ENCODE data around the gene BCAS1. TPM values are rescaled to one million over a fixed set of nuclear protein-coding genes. Genes with fewer than 3 reads are reported as not detected.

Gene BCAS1
- total RNA-seq, 1 experiment from 2014 or later = 0.17 TPM

DNA sequence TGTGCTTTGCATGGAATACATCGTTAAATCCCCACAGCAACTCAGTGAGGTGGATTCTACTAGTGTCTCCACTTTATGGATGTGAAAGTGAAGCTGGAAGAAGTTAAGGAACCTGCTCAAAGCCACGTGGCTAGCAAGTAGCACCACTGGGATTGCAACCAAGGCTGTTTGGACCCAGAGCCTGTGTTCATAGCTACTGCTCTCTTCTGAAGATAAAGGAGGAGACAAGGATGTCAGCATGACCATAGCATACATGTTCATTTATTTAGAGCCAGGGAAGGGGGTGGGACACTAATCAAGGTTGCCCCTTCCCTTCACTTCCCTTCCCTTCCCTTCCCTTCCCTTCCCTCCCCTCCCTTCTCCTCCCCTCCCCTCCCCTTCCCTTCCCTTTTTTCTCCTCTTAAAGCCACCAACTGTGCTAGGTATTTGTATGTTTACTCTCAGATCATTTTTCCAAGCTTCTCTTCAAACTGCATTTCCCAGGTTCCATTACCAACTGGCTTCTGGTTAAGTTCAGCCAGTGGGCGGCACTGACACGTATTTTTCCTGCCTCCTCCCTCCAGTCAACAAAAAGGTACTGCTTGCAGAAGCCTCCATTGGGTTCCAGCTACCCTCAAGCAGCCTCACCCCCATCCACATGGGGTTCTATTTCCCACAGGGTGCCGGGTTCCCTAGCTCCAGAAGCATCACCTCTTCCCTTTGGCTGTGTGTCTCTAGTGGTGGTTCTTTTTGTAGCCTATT, 134.9 kb downstream of the BCAS1 start:
- H3K79me2 ChIP-seq (ENCODE audit: insufficient read depth, low read length) = no peaks in the 10 kb centered on the region
- intact Hi-C loops (cut with micrococcal nuclease) = no loop called here
- H3K4me3 ChIP-seq (replicated peaks in 1 of 2; ENCODE audit: low read depth in 1 of 2, low read length in 2 of 2) = no peak overlapping the region
- no peak overlapping the region for H3K9ac ChIP-seq (ENCODE audit: low read length)
- CTCF ChIA-PET = interaction anchor here (1.0 to 2.0 kb wide), 2 partner anchors 356 to 727 kb away, joined by 3 to 5 read pairs; no protein-coding TSS in a partner anchor
- ATAC-seq (no peak), DNase-seq (ENCODE audit: low read depth, low spot score) (no peak)
- RAD21 ChIA-PET (ENCODE audit: low non-redundant PET in 1 of 2, low total read pairs in 2 of 2, uncharacterized antibody in 2 of 2, unreplicated experiment in 2 of 2) = no interaction called here
- BruUV-seq (replicated peaks) = no TSS peak
- no peaks in the 10 kb centered on the region for H3K9me3 ChIP-seq (ENCODE audit: control insufficient read depth in 1 of 2, insufficient read depth in 1 of 2, low read depth in 1 of 2, low read length in 2 of 2)
- POLR2A ChIA-PET = interaction anchor here (0.8 kb wide), 1 partner anchor 182 kb away, joined by 3 read pairs; no protein-coding TSS in a partner anchor
- no peaks in the 10 kb centered on the region for H4K20me1 ChIP-seq (ENCODE audit: insufficient read depth)
- no peaks in the 10 kb centered on the region for H3K36me3 ChIP-seq (ENCODE audit: control insufficient read depth in 1 of 2, insufficient read depth in 2 of 2, low read length in 2 of 2)
- H3K27me3 ChIP-seq (ENCODE audit: insufficient read depth, low read length) = no peaks in the 10 kb centered on the region
- no peak overlapping the region for H3K27ac ChIP-seq (ENCODE audit: low read depth, low read length)
- H3K9me2 ChIP-seq (ENCODE audit: insufficient read depth) = no peaks in the 10 kb centered on the region
- TF ChIP-seq ZFX (IDR thresholded peaks at IDR 0.05) = no peak
- no peak for TF ChIP-seq JUND (IDR thresholded peaks at IDR 0.05)
- TF ChIP-seq SP1 (IDR thresholded peaks at IDR 0.05; ENCODE audit: low read depth) = no peak
- no peak for TF ChIP-seq SRF (IDR thresholded peaks at IDR 0.05; ENCODE audit: low read depth)
- TF ChIP-seq EZH2 (IDR thresholded peaks at IDR 0.05) = no peak
- no peak for TF ChIP-seq TCF7L2 (IDR thresholded peaks at IDR 0.05; ENCODE audit: borderline replicate concordance, extremely low read depth, insufficient read depth, insufficient read length)
- TF ChIP-seq, protein P1, sequence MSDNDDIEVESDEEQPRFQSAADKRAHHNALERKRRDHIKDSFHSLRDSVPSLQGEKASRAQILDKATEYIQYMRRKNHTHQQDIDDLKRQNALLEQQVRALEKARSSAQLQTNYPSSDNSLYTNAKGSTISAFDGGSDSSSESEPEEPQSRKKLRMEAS (IDR thresholded peaks at IDR 0.05) = no peak
- TF ChIP-seq, protein P2, sequence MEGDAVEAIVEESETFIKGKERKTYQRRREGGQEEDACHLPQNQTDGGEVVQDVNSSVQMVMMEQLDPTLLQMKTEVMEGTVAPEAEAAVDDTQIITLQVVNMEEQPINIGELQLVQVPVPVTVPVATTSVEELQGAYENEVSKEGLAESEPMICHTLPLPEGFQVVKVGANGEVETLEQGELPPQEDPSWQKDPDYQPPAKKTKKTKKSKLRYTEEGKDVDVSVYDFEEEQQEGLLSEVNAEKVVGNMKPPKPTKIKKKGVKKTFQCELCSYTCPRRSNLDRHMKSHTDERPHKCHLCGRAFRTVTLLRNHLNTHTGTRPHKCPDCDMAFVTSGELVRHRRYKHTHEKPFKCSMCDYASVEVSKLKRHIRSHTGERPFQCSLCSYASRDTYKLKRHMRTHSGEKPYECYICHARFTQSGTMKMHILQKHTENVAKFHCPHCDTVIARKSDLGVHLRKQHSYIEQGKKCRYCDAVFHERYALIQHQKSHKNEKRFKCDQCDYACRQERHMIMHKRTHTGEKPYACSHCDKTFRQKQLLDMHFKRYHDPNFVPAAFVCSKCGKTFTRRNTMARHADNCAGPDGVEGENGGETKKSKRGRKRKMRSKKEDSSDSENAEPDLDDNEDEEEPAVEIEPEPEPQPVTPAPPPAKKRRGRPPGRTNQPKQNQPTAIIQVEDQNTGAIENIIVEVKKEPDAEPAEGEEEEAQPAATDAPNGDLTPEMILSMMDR (IDR thresholded peaks at IDR 0.05 in 2 of 3, conservative IDR thresholded peaks at IDR 0.05 in 1 of 3; ENCODE audit: borderline replicate concordance in 1 of 3, insufficient read depth in 1 of 3, low read depth in 2 of 3, low read length in 2 of 3) = no peak
- no peak for TF ChIP-seq ATF3 (IDR thresholded peaks at IDR 0.05)
- no peak for TF ChIP-seq POLR2A (IDR thresholded peaks at IDR 0.05; ENCODE audit: borderline replicate concordance, extremely low read depth, insufficient read depth, insufficient read length)
- no peak for TF ChIP-seq YY1 (IDR thresholded peaks at IDR 0.05; ENCODE audit: extremely low read depth, insufficient replicate concordance, low read depth, low read length)
- no peak for TF ChIP-seq EZH2phosphoT487 (IDR thresholded peaks at IDR 0.05; ENCODE audit: borderline replicate concordance)
- no peak for TF ChIP-seq POLR2AphosphoS5 (IDR thresholded peaks at IDR 0.05; ENCODE audit: low read depth, low read length)
- TF ChIP-seq CEBPB (IDR thresholded peaks at IDR 0.05; ENCODE audit: low read depth) = no peak
- TF ChIP-seq, protein P3, sequence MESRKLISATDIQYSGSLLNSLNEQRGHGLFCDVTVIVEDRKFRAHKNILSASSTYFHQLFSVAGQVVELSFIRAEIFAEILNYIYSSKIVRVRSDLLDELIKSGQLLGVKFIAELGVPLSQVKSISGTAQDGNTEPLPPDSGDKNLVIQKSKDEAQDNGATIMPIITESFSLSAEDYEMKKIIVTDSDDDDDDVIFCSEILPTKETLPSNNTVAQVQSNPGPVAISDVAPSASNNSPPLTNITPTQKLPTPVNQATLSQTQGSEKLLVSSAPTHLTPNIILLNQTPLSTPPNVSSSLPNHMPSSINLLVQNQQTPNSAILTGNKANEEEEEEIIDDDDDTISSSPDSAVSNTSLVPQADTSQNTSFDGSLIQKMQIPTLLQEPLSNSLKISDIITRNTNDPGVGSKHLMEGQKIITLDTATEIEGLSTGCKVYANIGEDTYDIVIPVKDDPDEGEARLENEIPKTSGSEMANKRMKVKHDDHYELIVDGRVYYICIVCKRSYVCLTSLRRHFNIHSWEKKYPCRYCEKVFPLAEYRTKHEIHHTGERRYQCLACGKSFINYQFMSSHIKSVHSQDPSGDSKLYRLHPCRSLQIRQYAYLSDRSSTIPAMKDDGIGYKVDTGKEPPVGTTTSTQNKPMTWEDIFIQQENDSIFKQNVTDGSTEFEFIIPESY (IDR thresholded peaks at IDR 0.05; ENCODE audit: extremely low read depth, insufficient replicate concordance, low read length) = no peak
- TF ChIP-seq ZNF274 (IDR thresholded peaks at IDR 0.05; ENCODE audit: low read depth, low read length) = no peak
- TF ChIP-seq FOSL1 (IDR thresholded peaks at IDR 0.05; ENCODE audit: low read depth) = no peak
- TF ChIP-seq RAD21 (IDR thresholded peaks at IDR 0.05; ENCODE audit: low read depth) = no peak
- TF ChIP-seq ELF1 (IDR thresholded peaks at IDR 0.05; ENCODE audit: borderline replicate concordance, low read depth) = no peak
- no peak for TF ChIP-seq EGR1 (IDR thresholded peaks at IDR 0.05; ENCODE audit: low read depth)
- H2AFZ ChIP-seq (ENCODE audit: low read depth, low read length, poor library complexity, severe bottlenecking) = no peak overlapping the region
- no peak overlapping the region for H3K4me2 ChIP-seq (ENCODE audit: low read length)
- peaks cover 0 to 18% of the 10 kb centered on the region in 2 experiments; a peak in 2 of 4 replicates for H3K4me1 ChIP-seq (ENCODE audit: control insufficient read depth in 1 of 2, insufficient read depth in 2 of 2, low read length in 2 of 2)
